Stimulated activated CD8-positive, alpha-beta memory T cell treated with anti-CD3 and anti-CD28 coated beads, Interleukin-12 subunit alpha, Interleukin-12 subunit beta, amount 100 ng/mL, for 1 hour (primary cell): ENCODE measurements around the gene POLR2F.

Experiments used
- DNase-seq: peaks from one replicate; pipeline ENCODE4 v3.0.0-alpha.2; 2020; ENCODE audit warnings: low read depth

Gene POLR2F

GRCh38 chr22:37982938-37983859 lies 29.7 kb downstream of the POLR2F start:
- no peak for DNase-seq

GRCh38 chr22:37983860-37984791 lies 30.6 kb downstream of the POLR2F start, which contains the start of gene SOX10:
Gene SOX10, minus strand, starts transcription at chr22:37984555. Its CDS starts 771 bp downstream, at chr22:37983784.
- no peak for DNase-seq

GRCh38 chr22:37985050-37985585 lies 31.6 kb downstream of the POLR2F start:
- no peak for DNase-seq

GRCh38 chr22:37985751-37986281 lies 32.3 kb downstream of the POLR2F start:
- no peak for DNase-seq

GRCh38 chr22:37986371-37986770 lies 32.9 kb downstream of the POLR2F start:
- DNase-seq: no peak

GRCh38 chr22:37989146-37990045 lies 35.9 kb downstream of the POLR2F start:
- no peak for DNase-seq

- DNase-seq: no peak
Observed at GRCh38 chr22:37990301-37990700, 36.8 kb downstream of the POLR2F start.

- DNase-seq: no peak
Observed at GRCh38 chr22:37990862-37991261, 37.4 kb downstream of the POLR2F start.

- no peak for DNase-seq
Observed at GRCh38 chr22:37991731-37992442, 38.4 kb downstream of the POLR2F start.

- DNase-seq: no peak
Observed at GRCh38 chr22:37994049-37994448, 40.5 kb downstream of the POLR2F start.

GRCh38 chr22:37994982-37995381 lies 41.5 kb downstream of the POLR2F start:
- DNase-seq: no peak

- no peak for DNase-seq
Observed at GRCh38 chr22:37995460-37995859, 42.0 kb downstream of the POLR2F start.

GRCh38 chr22:37996079-37996478 lies 42.6 kb downstream of the POLR2F start:
- no peak for DNase-seq

GRCh38 chr22:37996515-37997246 lies 43.2 kb downstream of the POLR2F start:
- no peak for DNase-seq

- DNase-seq: no peak
Observed at GRCh38 chr22:37998543-37998942, 45.0 kb downstream of the POLR2F start.

- no peak for DNase-seq
Observed at GRCh38 chr22:37999236-37999635, 45.7 kb downstream of the POLR2F start.

GRCh38 chr22:37999640-38000272 lies 46.3 kb downstream of the POLR2F start:
- no peak for DNase-seq

- no peak for DNase-seq
Observed at GRCh38 chr22:38005943-38006342, 52.4 kb downstream of the POLR2F start.

- DNase-seq: no peak
Observed at GRCh38 chr22:38006906-38007305, 53.4 kb downstream of the POLR2F start.
